Measurements from ENCODE around the gene CITED4.

DNA sequence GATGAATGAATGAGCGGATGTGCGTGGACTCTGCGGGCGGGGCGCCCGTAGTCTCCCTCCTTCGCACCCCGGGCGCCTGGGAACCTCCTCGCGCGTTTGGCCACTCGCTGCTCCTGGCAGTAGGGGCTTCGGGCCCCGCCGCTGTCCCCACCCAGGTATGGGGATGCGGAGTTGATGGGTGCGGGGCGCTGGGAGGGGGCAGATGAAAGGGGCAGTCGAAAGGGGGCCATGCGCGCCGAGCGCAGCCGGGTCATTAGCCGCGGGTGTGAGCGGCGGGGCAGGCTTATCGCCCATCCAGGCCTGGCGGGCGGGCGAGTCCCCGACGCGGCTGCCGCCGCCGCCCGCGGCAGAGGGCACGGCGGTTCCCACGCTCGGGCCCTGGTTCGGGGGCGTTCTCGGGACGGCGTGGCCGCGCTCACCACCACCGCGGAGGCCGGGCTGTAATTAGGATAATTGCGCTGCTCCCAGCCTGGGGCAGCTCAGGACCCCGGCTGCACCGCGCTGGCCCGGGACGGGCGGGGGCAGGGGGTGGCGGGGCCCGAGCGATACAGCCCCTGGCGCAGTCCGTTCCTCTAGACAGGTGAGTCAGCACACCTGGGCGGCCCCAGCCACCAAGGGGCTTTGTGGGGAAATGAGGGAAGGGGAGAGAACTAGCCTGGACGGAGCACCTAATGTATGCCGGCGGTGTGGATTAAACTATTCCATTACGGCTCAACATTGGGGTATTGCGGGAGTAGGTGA lies 22.1 kb upstream of the CITED4 start:
- TF ChIP-seq MAX (IDR thresholded peaks at IDR 0.05; ENCODE audit: low read depth) (no peak), EP300 (IDR thresholded peaks at IDR 0.05; ENCODE audit: borderline replicate concordance in 1 of 2, low read depth in 1 of 2, low read length in 1 of 2) (no peak), CTCF (IDR thresholded peaks at IDR 0.05) (no peak), JUND (IDR thresholded peaks at IDR 0.05) (no peak), FOXM1 (IDR thresholded peaks at IDR 0.05; ENCODE audit: low read depth) (no peak)
- TF ChIP-seq, protein P1, sequence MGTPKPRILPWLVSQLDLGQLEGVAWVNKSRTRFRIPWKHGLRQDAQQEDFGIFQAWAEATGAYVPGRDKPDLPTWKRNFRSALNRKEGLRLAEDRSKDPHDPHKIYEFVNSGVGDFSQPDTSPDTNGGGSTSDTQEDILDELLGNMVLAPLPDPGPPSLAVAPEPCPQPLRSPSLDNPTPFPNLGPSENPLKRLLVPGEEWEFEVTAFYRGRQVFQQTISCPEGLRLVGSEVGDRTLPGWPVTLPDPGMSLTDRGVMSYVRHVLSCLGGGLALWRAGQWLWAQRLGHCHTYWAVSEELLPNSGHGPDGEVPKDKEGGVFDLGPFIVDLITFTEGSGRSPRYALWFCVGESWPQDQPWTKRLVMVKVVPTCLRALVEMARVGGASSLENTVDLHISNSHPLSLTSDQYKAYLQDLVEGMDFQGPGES (IDR thresholded peaks at IDR 0.05; ENCODE audit: low read depth, low read length), result no peak
